Neuronal stem cell (in vitro differentiated cells): ENCODE data around the gene NPBWR2.

Experiments
- DNase-seq: peaks from one replicate; pipeline ENCODE4 v3.0.0-alpha.2; 2013; ENCODE audit warnings: low spot score
- H2AFZ ChIP-seq: one replicate; pipeline ENCODE4 v1.6.1; 2013; ENCODE audit warnings: mild to moderate bottlenecking, low read length, inconsistent platforms
- H2AK5ac ChIP-seq: 2 replicates; pipeline ENCODE4 v1.6.1; 2013; ENCODE audit warnings: low read depth, mild to moderate bottlenecking, inconsistent platforms, low read length, moderate library complexity, mixed read lengths
- H2BK120ac ChIP-seq: 2 replicates; pipeline ENCODE4 v1.6.1; 2013; ENCODE audit warnings: low read depth, mild to moderate bottlenecking, inconsistent platforms, low read length, moderate library complexity, mixed read lengths
- H2BK12ac ChIP-seq: one replicate; pipeline ENCODE4 v1.6.1; 2013; ENCODE audit warnings: low read length, inconsistent platforms
- H2BK15ac ChIP-seq: 2 replicates; pipeline ENCODE4 v1.6.1; 2013; ENCODE audit warnings: mild to moderate bottlenecking, low read length, inconsistent platforms, mixed read lengths
- H2BK5ac ChIP-seq: one replicate; pipeline ENCODE4 v1.6.1; 2013; ENCODE audit warnings: inconsistent platforms, mild to moderate bottlenecking, low read length, moderate library complexity
- H3K14ac ChIP-seq: one replicate; pipeline ENCODE4 v1.6.1; 2013; ENCODE audit warnings: low read length, inconsistent platforms
- H3K18ac ChIP-seq: 2 replicates; pipeline ENCODE4 v1.6.1; 2013; ENCODE audit warnings: low read length, inconsistent platforms
- H3K23ac ChIP-seq: 2 replicates; pipeline ENCODE4 v1.6.1; 2013; ENCODE audit warnings: low read depth, mild to moderate bottlenecking, mixed read lengths, low read length, inconsistent platforms; ENCODE audit not compliant: poor library complexity
- H3K27ac ChIP-seq: replicated peaks from 3 replicates; pipeline ENCODE4 v1.5.1; 2013; ENCODE audit warnings: low read length, inconsistent platforms
- H3K27me3 ChIP-seq, 3 experiments: 2 replicates each; pipeline ENCODE4 v1.6.1; 2013; ENCODE audit warnings: low read length in 3 of 3, mild to moderate bottlenecking in 2 of 3, inconsistent platforms in 1 of 3, low read depth in 1 of 3, mixed read lengths in 1 of 3, moderate library complexity in 1 of 3; ENCODE audit not compliant: control insufficient read depth in 3 of 3, insufficient read depth in 3 of 3
- H3K36me3 ChIP-seq, 2 donors: replicated peaks in 1 of 2; 2 replicates each; pipeline ENCODE4 v1.6.1; 2013; ENCODE audit warnings: low read length in 2 of 2; ENCODE audit not compliant: control insufficient read depth in 2 of 2, insufficient read depth in 2 of 2
- H3K4ac ChIP-seq: 2 replicates; pipeline ENCODE4 v1.6.1; 2013; ENCODE audit warnings: inconsistent platforms, mild to moderate bottlenecking, low read length, moderate library complexity
- H3K4me1 ChIP-seq, 2 donors: 1 replicate in 1 of 2; 2 replicates in 1 of 2; pipeline ENCODE4 v1.6.1; 2013; ENCODE audit warnings: low read length in 2 of 2, low read depth in 1 of 2; ENCODE audit not compliant: control insufficient read depth in 2 of 2, insufficient read depth in 1 of 2
- H3K4me2 ChIP-seq: one replicate; pipeline ENCODE4 v1.6.1; 2013; ENCODE audit warnings: mild to moderate bottlenecking, low read length, inconsistent platforms; ENCODE audit not compliant: insufficient read depth, poor library complexity, severe bottlenecking
- H3K4me3 ChIP-seq, 2 donors: 2 replicates each; pipeline ENCODE4 v1.5.1; 2013; ENCODE audit warnings: low read length in 2 of 2, mild to moderate bottlenecking in 2 of 2, inconsistent platforms in 1 of 2, moderate library complexity in 1 of 2
- H3K79me1 ChIP-seq: one replicate; pipeline ENCODE4 v1.6.1; 2013; ENCODE audit warnings: low read depth, mild to moderate bottlenecking, inconsistent platforms, low read length, moderate library complexity
- H3K9ac ChIP-seq: one replicate; pipeline ENCODE4 v1.6.1; 2013; ENCODE audit warnings: mild to moderate bottlenecking, low read depth, low read length, inconsistent platforms; ENCODE audit not compliant: poor library complexity
- H3K9me3 ChIP-seq, 2 donors: replicated peaks in 1 of 2; 2 replicates each; pipeline versions ENCODE3 to v1.6.1; 2013; ENCODE audit warnings: low read length in 2 of 2, mild to moderate bottlenecking in 2 of 2, inconsistent platforms in 1 of 2, low read depth in 1 of 2, mixed read lengths in 1 of 2, moderate library complexity in 1 of 2; ENCODE audit not compliant: control insufficient read depth in 2 of 2, insufficient read depth in 1 of 2
- H4K8ac ChIP-seq: one replicate; pipeline ENCODE4 v1.6.1; 2013; ENCODE audit warnings: low read depth, mild to moderate bottlenecking, inconsistent platforms, low read length, moderate library complexity
- H4K91ac ChIP-seq: one replicate; pipeline ENCODE4 v1.6.1; 2013; ENCODE audit warnings: low read length, low read depth, mild to moderate bottlenecking, inconsistent platforms; ENCODE audit not compliant: poor library complexity
- WGBS, 2 donors: extraction: QIAGEN DNeasy Blood & Tissue Kit; methylation state at CpG; one replicate each; pipeline ENCODE4 v1.1.7; 2013; ENCODE audit warnings: missing lambda C conversion rate in 2 of 2, mixed read lengths in 1 of 2; ENCODE audit not compliant: insufficient read length in 2 of 2, insufficient replicate concordance in 1 of 2; ENCODE audit errors: extremely low coverage in 2 of 2; 5-methylcytosine and 5-hydroxymethylcytosine counted together

Gene NPBWR2

DNA sequence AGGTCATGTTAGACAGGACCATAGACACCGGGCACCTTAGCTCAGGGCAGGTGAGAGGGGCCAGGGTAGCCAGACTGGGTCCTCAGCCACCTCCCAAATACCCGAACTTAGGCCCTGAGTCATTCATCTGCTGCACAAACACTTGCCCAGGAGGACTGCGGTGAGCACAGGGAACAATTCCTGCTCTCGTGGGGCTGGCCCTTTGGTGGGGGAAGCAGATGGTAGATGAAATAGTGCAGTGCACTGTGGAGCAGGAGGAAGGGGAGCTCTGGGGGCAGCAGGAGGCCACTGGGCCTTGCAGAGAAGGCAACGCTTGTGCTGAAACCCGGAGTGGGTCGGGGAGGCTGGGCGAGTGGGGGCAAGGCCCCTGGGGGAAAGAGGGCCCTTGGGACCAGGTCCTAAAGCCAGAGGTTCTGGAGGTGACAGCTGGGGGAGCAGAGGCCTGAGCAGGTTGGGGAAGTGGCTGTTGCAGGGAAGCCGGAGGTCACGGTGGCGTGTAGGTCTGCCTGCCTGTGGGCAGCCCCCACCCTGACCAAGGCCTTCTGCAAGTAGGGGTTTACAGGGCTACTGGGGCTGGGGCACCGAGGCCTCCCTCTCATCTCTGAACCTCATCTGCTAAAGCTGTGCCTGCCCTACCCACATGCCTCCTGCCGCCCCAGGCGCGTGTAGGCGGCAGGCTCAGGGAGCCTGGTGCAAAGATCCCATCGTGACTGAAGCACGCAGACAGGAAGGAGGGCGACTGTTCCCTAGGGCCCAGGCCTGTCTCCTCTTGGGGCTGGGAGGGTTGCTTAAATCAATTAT is 4.7 kb upstream of the NPBWR2 start:
- Histone ChIP-seq H3K4me3 (no peak overlapping the region), H2AFZ (no peak overlapping the region), H3K27ac (no peak overlapping the region), H2BK120ac (no peak overlapping the region), H2BK5ac (no peak overlapping the region), H3K4me2 (no peak overlapping the region), H3K23ac (no peak overlapping the region), H2BK15ac (peak overlapping the region; percentile 49), H2BK12ac (no peak overlapping the region), H3K79me1 (peaks cover 3% of the 10 kb centered on the region), H2AK5ac (peak overlapping the region; percentile 94), H3K4ac (no peak overlapping the region), H4K8ac (no peak overlapping the region), H3K18ac (no peak overlapping the region), H3K14ac (no peak overlapping the region), H3K9me3 (no peaks in the 10 kb centered on the region), H4K91ac (no peak overlapping the region), H3K9ac (no peak overlapping the region), H3K36me3 (no peaks in the 10 kb centered on the region), H3K4me1 (peaks cover 0 to 4% of the 10 kb centered on the region in 2 donors), H3K27me3 (peaks cover 0 to 73% (median 0%) of the 10 kb centered on the region in 3 experiments)
- no CpG with 5 or more reads among the region's 19 CpGs for WGBS, 2 donors
- no peak for DNase-seq

DNA sequence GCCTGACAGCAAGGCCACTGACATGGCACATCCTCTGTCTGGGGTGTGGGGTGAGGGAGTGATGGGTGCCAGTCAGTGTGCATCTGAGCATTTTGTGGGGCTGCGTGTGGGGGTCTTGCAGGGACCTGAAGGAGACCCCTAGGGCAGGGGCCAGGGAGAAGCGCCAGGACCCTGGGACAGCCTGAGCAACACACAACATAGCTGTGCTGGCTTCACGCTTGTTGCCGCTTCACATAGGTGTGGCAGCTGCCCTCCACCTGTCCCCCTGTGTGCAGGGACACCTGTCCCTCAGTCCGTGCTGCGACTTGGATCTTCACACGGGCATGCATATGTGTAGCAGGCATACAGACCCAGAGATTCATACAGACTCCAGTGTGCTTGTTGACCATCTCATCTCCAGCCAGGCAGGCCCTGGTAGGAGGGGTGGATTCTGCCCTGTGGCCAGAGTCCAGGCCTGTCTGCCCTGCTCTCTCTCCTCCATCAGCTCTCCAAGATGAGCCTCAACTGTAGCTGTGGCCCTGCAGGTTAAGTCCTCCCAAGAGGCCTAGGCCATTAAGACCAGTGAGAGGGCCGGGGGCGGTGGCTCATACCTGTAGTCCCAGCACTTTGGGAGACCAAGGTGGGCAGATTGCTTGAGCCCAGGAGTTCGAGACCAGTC is 3.2 kb upstream of the NPBWR2 start:
- no peak overlapping the region for H2AFZ ChIP-seq
- H3K4me2 ChIP-seq, result no peak overlapping the region
- no peak overlapping the region for H3K9ac ChIP-seq
- H3K9me3 ChIP-seq, result no peaks in the 10 kb centered on the region
- no peak overlapping the region for H2BK15ac ChIP-seq
- H3K4me3 ChIP-seq, result no peak overlapping the region
- peaks cover 0 to 4% of the 10 kb centered on the region in 2 donors for H3K4me1 ChIP-seq
- H4K8ac ChIP-seq, result no peak overlapping the region
- no peak for DNase-seq
- no peak overlapping the region for H2BK5ac ChIP-seq
- peak overlapping the region; percentile 2 for H4K91ac ChIP-seq
- peaks cover 3% of the 10 kb centered on the region for H3K79me1 ChIP-seq
- H3K27me3 ChIP-seq, result peaks cover 0 to 83% (median 0%) of the 10 kb centered on the region in 3 experiments
- no peak overlapping the region for H2BK120ac ChIP-seq
- no peaks in the 10 kb centered on the region for H3K36me3 ChIP-seq
- peak overlapping the region; percentile 50 for H2AK5ac ChIP-seq
- no peak overlapping the region for H3K14ac ChIP-seq
- WGBS, 2 donors, result no CpG with 5 or more reads among the region's 10 CpGs
- peak overlapping the region; percentile 49 for H3K23ac ChIP-seq
- H2BK12ac ChIP-seq, result no peak overlapping the region
- no peak overlapping the region for H3K4ac ChIP-seq
- no peak overlapping the region for H3K27ac ChIP-seq
- no peak overlapping the region for H3K18ac ChIP-seq

DNA sequence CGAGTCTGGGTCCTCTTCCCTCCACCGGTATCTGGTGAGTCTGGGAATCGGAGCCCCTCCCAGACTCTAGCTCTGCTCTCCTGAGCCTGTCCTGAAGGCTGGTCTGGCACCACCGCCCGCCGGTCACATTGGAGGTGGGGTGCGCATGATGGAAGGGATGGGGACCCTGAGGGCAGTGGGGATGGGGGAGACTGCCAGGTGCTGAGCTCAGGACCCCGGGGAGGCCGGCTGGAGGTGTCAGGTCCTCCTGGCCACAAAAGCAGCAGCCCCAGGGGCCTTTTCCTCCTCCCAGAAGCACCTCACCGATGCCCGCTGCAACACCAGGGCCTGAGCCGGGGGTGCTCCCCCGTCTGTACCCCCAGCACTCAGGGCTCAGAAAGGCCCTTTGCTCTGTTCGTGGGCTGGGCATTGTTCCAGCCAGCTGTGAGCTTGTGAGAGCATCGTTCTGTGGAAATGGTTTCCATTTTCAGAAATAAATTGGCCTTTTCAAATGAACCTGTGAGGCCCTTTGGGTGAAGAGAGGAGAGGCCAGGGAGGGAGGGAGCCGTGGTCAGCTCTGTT is 2.5 kb upstream of the NPBWR2 start:
- no peak overlapping the region for H3K9ac ChIP-seq
- H2AK5ac ChIP-seq, result no peak overlapping the region
- H2BK12ac ChIP-seq, result no peak overlapping the region
- H4K8ac ChIP-seq, result no peak overlapping the region
- H3K79me1 ChIP-seq, result peaks cover 3% of the 10 kb centered on the region
- no CpG with 5 or more reads among the region's 16 CpGs for WGBS, 2 donors
- H3K4me1 ChIP-seq, result peaks cover 0 to 2% of the 10 kb centered on the region in 2 donors
- H3K9me3 ChIP-seq, result no peaks in the 10 kb centered on the region
- H3K18ac ChIP-seq, result no peak overlapping the region
- no peak for DNase-seq
- no peak overlapping the region for H3K4me2 ChIP-seq
- peak overlapping the region; percentile 49 for H2BK15ac ChIP-seq
- H3K14ac ChIP-seq, result no peak overlapping the region
- H2BK5ac ChIP-seq, result no peak overlapping the region
- no peak overlapping the region for H2AFZ ChIP-seq
- no peaks in the 10 kb centered on the region for H3K36me3 ChIP-seq
- no peak overlapping the region for H3K4me3 ChIP-seq
- H3K27ac ChIP-seq, result no peak overlapping the region
- H2BK120ac ChIP-seq, result no peak overlapping the region
- peak overlapping the region; percentile 2 for H4K91ac ChIP-seq
- H3K4ac ChIP-seq, result no peak overlapping the region
- H3K27me3 ChIP-seq, result peaks cover 0 to 78% (median 0%) of the 10 kb centered on the region in 3 experiments
- peak overlapping the region; percentile 49 for H3K23ac ChIP-seq
